SK-N-SH (cell line): ENCODE measurements around the gene RGS9. TPM values are rescaled to one million over a fixed set of nuclear protein-coding genes. Genes with fewer than 3 reads are reported as not detected.

ENCODE experiments used
- CTCF ChIA-PET: fragments of 300-600, 350-600 bp; formaldehyde crosslinking; extraction: SDS; loops from one replicate; lab custom pipeline; 2021; lab: Yijun Ruan, JAX
- POLR2A ChIA-PET: fragments of 350-600 bp; sonication (Branson Sonifier 250); formaldehyde crosslinking; extraction: SDS; loops from one replicate; lab custom pipeline; 2020; ENCODE audit warnings: antibody characterized with exemption, inconsistent platforms; lab: Yijun Ruan, JAX
- DNase-seq: peaks from one replicate; pipeline ENCODE4 v3.0.0; 2012
- H2AFZ ChIP-seq: fragments of 200-600 bp; sonication (generic); 2 replicates; pipeline ENCODE4 v1.8.1; 2016; ENCODE audit warnings: antibody characterized with exemption, mild to moderate bottlenecking, low read depth
- H3F3A ChIP-seq: fragments of 200-600 bp; sonication (generic); replicated peaks from 2 replicates; pipeline ENCODE3; 2016; ENCODE audit warnings: antibody characterized with exemption, mild to moderate bottlenecking; ENCODE audit not compliant: insufficient read depth
- H3K27ac ChIP-seq, 2 experiments: fragments of 200-500 bp in 1 of 2; fragments of 200-600 bp in 1 of 2; sonication (Bioruptor generic) in 1 of 2; sonication (generic), shearing (Covaris generic) in 1 of 2; 2 replicates each; pipeline versions ENCODE4 v1.5.1 to v1.6.1; 2014 to 2016; ENCODE audit warnings: low read depth in 2 of 2, inconsistent platforms in 1 of 2, low read length in 1 of 2, mild to moderate bottlenecking in 1 of 2, mixed read lengths in 1 of 2
- H3K27me3 ChIP-seq: fragments of 200-600 bp; sonication (generic), shearing (Covaris generic); 2 replicates; pipeline ENCODE4 v1.6.1; 2016; ENCODE audit warnings: mixed run types; ENCODE audit not compliant: insufficient read depth
- H3K36me3 ChIP-seq, 2 experiments: fragments of 200-500 bp in 1 of 2; fragments of 200-600 bp in 1 of 2; sonication (Bioruptor generic) in 1 of 2; sonication (generic) in 1 of 2; replicated peaks in 1 of 2; 2 replicates each; pipeline versions ENCODE3 to v1.5.1; 2014 to 2016; ENCODE audit warnings: low read length in 1 of 2, mild to moderate bottlenecking in 1 of 2; ENCODE audit not compliant: insufficient read depth in 2 of 2, control insufficient read depth in 1 of 2
- H3K4me1 ChIP-seq, 2 experiments: fragments of 200-500 bp in 1 of 2; fragments of 200-600 bp in 1 of 2; sonication (Bioruptor generic) in 1 of 2; sonication (generic), shearing (Covaris generic) in 1 of 2; 2 replicates each; pipeline versions ENCODE4 v1.5.1 to v1.6.1; 2014 to 2016; ENCODE audit warnings: low read depth in 1 of 2, low read length in 1 of 2, mixed run types in 1 of 2; ENCODE audit not compliant: insufficient read depth in 2 of 2, control insufficient read depth in 1 of 2
- H3K4me2 ChIP-seq: fragments of 200-600 bp; sonication (generic), shearing (Covaris generic); 2 replicates; pipeline ENCODE4 v1.6.1; 2017; ENCODE audit warnings: mixed run types
- H3K4me3 ChIP-seq, 2 experiments: fragments of 200-500 bp in 1 of 2; fragments of 200-600 bp in 1 of 2; sonication (Bioruptor generic) in 1 of 2; sonication (generic), shearing (Covaris generic) in 1 of 2; 2 replicates each; pipeline versions ENCODE4 v1.5.1 to v1.8.1; 2014 to 2016; ENCODE audit warnings: low read depth in 2 of 2, inconsistent platforms in 1 of 2, low read length in 1 of 2, mild to moderate bottlenecking in 1 of 2, mixed read lengths in 1 of 2, moderate library complexity in 1 of 2
- H3K79me2 ChIP-seq: fragments of 200-600 bp; sonication (generic); 2 replicates; pipeline ENCODE4 v1.8.1; 2017; ENCODE audit warnings: mild to moderate bottlenecking; ENCODE audit not compliant: insufficient read depth
- H3K9ac ChIP-seq: fragments of 200-600 bp; sonication (generic); 2 replicates; pipeline ENCODE4 v1.6.1; 2017; ENCODE audit warnings: mixed run types
- H3K9me2 ChIP-seq: fragments of 200-600 bp; sonication (generic); 2 replicates; pipeline ENCODE4 v1.6.1; 2017; ENCODE audit warnings: mixed run types
- H3K9me3 ChIP-seq: fragments of 200-600 bp; sonication (generic); 2 replicates; pipeline ENCODE4 v1.6.1; 2017; ENCODE audit warnings: mixed run types, mild to moderate bottlenecking, moderate library complexity
- H4K20me1 ChIP-seq: fragments of 200-600 bp; sonication (generic); 2 replicates; pipeline ENCODE4 v1.6.1; 2017; ENCODE audit warnings: mild to moderate bottlenecking, mixed run types; ENCODE audit not compliant: insufficient read depth
- CHD2 ChIP-seq: fragments of 150-350 bp; IDR thresholded peaks from 2 replicates; pipeline ENCODE4 v1.6.1; 2018; ENCODE audit warnings: low read length; ENCODE audit not compliant: partially characterized antibody
- CTCF ChIP-seq: fragments of 200-600 bp; sonication (generic); IDR thresholded peaks from 2 replicates; pipeline ENCODE4 v1.6.1; 2017; ENCODE audit warnings: antibody characterized with exemption, mild to moderate bottlenecking, moderate library complexity
- ELF1 ChIP-seq: IDR thresholded peaks from 2 replicates; pipeline ENCODE4 v1.4.0; 2012
- FOXJ3 ChIP-seq: sonication (generic); formaldehyde crosslinking; IDR thresholded peaks from 2 replicates; pipeline ENCODE4 v1.5.1; 2020; ENCODE audit warnings: mild to moderate bottlenecking, missing genetic modification reagents
- FOXM1 ChIP-seq: IDR thresholded peaks from 2 replicates; pipeline ENCODE4 v1.4.0; 2012; ENCODE audit warnings: low read depth, mild to moderate bottlenecking
- GATA2 ChIP-seq: sonication (generic); formaldehyde crosslinking; IDR thresholded peaks from 2 replicates; pipeline ENCODE4 v1.5.0; 2020; ENCODE audit warnings: mild to moderate bottlenecking, missing genetic modification reagents
- IRF3 ChIP-seq: fragments of 150-350 bp; IDR thresholded peaks from 2 replicates; pipeline ENCODE4 v1.6.1; 2016; ENCODE audit warnings: mild to moderate bottlenecking, low read depth, low read length
- MAX ChIP-seq: IDR thresholded peaks from 2 replicates; pipeline ENCODE4 v1.4.0; 2012; ENCODE audit warnings: low read depth
- MEF2A ChIP-seq: IDR thresholded peaks from 2 replicates; pipeline ENCODE4 v1.4.0; 2012; ENCODE audit warnings: low read depth, borderline replicate concordance
- NFIC ChIP-seq: IDR thresholded peaks from 2 replicates; pipeline ENCODE4 v1.4.0; 2012; ENCODE audit warnings: borderline replicate concordance
- NRF1 ChIP-seq: IDR thresholded peaks from 2 replicates; pipeline ENCODE4 v1.6.1; 2012; ENCODE audit warnings: low read depth, mild to moderate bottlenecking, low read length
- RAD21 ChIP-seq: IDR thresholded peaks from 2 replicates; pipeline ENCODE4 v1.6.1; 2012; ENCODE audit warnings: mild to moderate bottlenecking, low read length
- RFX5 ChIP-seq: IDR thresholded peaks from 2 replicates; pipeline ENCODE4 v1.6.1; 2012; ENCODE audit warnings: mild to moderate bottlenecking, improper control_type of control experiment, low read length
- SIN3A ChIP-seq: IDR thresholded peaks from 2 replicates; pipeline ENCODE4 v1.6.1; 2012; ENCODE audit warnings: low read depth, mild to moderate bottlenecking, low read length, moderate library complexity, borderline replicate concordance
- TCF12 ChIP-seq: IDR thresholded peaks from 2 replicates; pipeline ENCODE4 v1.4.0; 2012
- TEAD4 ChIP-seq: IDR thresholded peaks from 2 replicates; pipeline ENCODE4 v1.4.0; 2012; ENCODE audit warnings: mild to moderate bottlenecking, borderline replicate concordance; ENCODE audit not compliant: insufficient read depth
- USF1 ChIP-seq: IDR thresholded peaks from 2 replicates; pipeline ENCODE4 v1.4.0; 2012; ENCODE audit warnings: low read depth, borderline replicate concordance
- YY1 ChIP-seq: IDR thresholded peaks from 2 replicates; pipeline ENCODE4 v1.4.0; 2012; ENCODE audit warnings: low read depth, mild to moderate bottlenecking
- ZBTB33 ChIP-seq: IDR thresholded peaks from 2 replicates; pipeline ENCODE4 v1.4.0; 2012; ENCODE audit warnings: low read depth, borderline replicate concordance
- WGBS: methylation state at CpG from one replicate; pipeline ENCODE4 v1.1.6; 2017; ENCODE audit warnings: low lambda C conversion rate; 5-methylcytosine and 5-hydroxymethylcytosine counted together
- polyA plus RNA-seq, 3 experiments: library from polyadenylated mRNA; depleted of rRNA; stranded (reverse); fragments of >200 nt; gene quantifications; 2 replicates each; pipeline ENCODE4 v1.2.3, GENCODE V29; 2012
- TF ChIP-seq, protein P1 (sequence below): fragments of 150-350 bp; IDR thresholded peaks from 2 replicates; pipeline ENCODE4 v1.6.1; 2017; ENCODE audit warnings: antibody characterized with exemption, low read length, low read depth, borderline replicate concordance
- TF ChIP-seq, protein P2 (sequence below): IDR thresholded peaks from 2 replicates; pipeline ENCODE4 v1.6.1; 2012; ENCODE audit warnings: mild to moderate bottlenecking, low read depth, low read length, moderate library complexity

The RGS9 gene
- polyA plus RNA-seq, 1 of the 3 experiments (the other 2 are of a cell fraction): 1.4 TPM

DNA sequence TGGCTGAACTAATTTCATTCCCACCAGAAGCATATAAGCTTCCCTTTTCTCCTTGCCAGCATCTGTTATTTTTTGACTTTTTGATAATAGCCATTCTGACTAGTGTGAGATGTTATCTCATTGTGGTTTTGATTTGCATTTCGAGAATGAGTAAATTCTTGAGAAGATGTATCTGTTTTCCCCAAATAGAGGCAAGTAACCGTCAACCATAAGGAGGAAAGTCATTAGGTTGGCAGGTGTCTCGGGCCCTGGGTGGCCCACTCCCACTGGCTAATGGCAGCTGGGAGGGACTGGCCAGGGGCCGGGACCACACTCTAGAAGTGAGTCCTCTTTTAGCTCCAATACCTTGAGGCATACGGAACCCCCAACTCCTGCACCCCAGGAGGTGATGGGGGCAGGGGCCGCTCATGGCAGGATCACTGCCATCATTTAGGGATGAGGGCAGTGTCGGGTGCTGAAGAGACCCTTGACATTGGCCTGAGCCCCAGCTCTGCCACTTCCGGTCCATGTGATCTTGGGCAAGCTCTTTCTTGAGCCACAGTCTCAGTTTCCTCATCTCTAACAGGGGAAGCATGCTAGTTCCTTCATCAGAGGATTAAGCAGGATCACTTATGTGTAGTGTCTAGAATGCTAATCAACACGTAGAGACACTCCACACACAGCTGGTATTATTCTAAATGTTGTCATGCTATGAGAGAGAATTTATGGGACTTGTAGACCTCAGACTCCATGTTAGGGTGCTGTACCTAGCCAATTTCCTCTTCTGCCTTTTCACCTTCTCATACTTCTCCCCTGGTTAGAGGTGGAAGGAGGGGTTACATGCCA is 44.3 kb downstream of the RGS9 start:
- DNase-seq: no peak
- H3K9me2 ChIP-seq: no peaks in the 10 kb centered on the region
- no peaks in the 10 kb centered on the region for H3K79me2 ChIP-seq
- no peaks in the 10 kb centered on the region for H3K9me3 ChIP-seq
- H3K27me3 ChIP-seq: no peaks in the 10 kb centered on the region
- no peak overlapping the region for H3K4me3 ChIP-seq
- peaks cover 18% of the 10 kb centered on the region for H3F3A ChIP-seq
- ChIA-PET POLR2A (no interaction called here), CTCF (interaction anchor here (0.7 to 7.0 kb wide), 7 partner anchors 10 to 254 kb away, joined by 3 to 52 read pairs (median 10); partner anchors contain the start of gene RGS9)
- 63% methylated on average over 8 of the region's 9 CpGs for WGBS
- no peak overlapping the region for H2AFZ ChIP-seq
- H3K9ac ChIP-seq: no peak overlapping the region
- H3K4me1 ChIP-seq: peaks cover 34 to 54% of the 10 kb centered on the region in 2 experiments
- peak overlapping the region; percentile 18; the same call in 1 of the 2 replicates for H3K4me2 ChIP-seq
- H4K20me1 ChIP-seq: no peaks in the 10 kb centered on the region
- no peaks in the 10 kb centered on the region for H3K36me3 ChIP-seq
- H3K27ac ChIP-seq: peak overlapping the region; percentile 14 to 79; a peak in 2 of 4 replicates
- TF ChIP-seq MEF2A: peak; percentile 90; the same call in 1 of the 2 replicates
- no peak; the same call in 1 of the 2 replicates for TF ChIP-seq ZBTB33
- TF ChIP-seq CTCF: no peak
- TF ChIP-seq YY1: no peak; the same call in 1 of the 2 replicates
- peak; percentile 97 for TF ChIP-seq FOXM1
- TF ChIP-seq RFX5: no peak
- TF ChIP-seq IRF3: no peak
- no peak for TF ChIP-seq CHD2
- no peak for TF ChIP-seq RAD21
- no peak for TF ChIP-seq SIN3A
- no peak for TF ChIP-seq ELF1
- TF ChIP-seq TEAD4: peak; percentile 97
- TF ChIP-seq, protein P1, sequence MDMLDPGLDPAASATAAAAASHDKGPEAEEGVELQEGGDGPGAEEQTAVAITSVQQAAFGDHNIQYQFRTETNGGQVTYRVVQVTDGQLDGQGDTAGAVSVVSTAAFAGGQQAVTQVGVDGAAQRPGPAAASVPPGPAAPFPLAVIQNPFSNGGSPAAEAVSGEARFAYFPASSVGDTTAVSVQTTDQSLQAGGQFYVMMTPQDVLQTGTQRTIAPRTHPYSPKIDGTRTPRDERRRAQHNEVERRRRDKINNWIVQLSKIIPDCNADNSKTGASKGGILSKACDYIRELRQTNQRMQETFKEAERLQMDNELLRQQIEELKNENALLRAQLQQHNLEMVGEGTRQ: no peak
- peak; percentile 96 for TF ChIP-seq NFIC
- TF ChIP-seq USF1: no peak
- no peak for TF ChIP-seq NRF1
- TF ChIP-seq GATA2 (CRISPR knock-in tag): peak; percentile 14; the same call in 1 of the 2 replicates
- TF ChIP-seq, protein P2, sequence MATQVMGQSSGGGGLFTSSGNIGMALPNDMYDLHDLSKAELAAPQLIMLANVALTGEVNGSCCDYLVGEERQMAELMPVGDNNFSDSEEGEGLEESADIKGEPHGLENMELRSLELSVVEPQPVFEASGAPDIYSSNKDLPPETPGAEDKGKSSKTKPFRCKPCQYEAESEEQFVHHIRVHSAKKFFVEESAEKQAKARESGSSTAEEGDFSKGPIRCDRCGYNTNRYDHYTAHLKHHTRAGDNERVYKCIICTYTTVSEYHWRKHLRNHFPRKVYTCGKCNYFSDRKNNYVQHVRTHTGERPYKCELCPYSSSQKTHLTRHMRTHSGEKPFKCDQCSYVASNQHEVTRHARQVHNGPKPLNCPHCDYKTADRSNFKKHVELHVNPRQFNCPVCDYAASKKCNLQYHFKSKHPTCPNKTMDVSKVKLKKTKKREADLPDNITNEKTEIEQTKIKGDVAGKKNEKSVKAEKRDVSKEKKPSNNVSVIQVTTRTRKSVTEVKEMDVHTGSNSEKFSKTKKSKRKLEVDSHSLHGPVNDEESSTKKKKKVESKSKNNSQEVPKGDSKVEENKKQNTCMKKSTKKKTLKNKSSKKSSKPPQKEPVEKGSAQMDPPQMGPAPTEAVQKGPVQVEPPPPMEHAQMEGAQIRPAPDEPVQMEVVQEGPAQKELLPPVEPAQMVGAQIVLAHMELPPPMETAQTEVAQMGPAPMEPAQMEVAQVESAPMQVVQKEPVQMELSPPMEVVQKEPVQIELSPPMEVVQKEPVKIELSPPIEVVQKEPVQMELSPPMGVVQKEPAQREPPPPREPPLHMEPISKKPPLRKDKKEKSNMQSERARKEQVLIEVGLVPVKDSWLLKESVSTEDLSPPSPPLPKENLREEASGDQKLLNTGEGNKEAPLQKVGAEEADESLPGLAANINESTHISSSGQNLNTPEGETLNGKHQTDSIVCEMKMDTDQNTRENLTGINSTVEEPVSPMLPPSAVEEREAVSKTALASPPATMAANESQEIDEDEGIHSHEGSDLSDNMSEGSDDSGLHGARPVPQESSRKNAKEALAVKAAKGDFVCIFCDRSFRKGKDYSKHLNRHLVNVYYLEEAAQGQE: no peak
- no peak for TF ChIP-seq FOXJ3 (CRISPR knock-in tag)
- peak; percentile 100 for TF ChIP-seq TCF12
- TF ChIP-seq MAX: peak; percentile 32; the same call in 1 of the 2 replicates
